SK-N-SH (cell line): ENCODE data around the gene SOX18. TPM values are rescaled to one million over a fixed set of nuclear protein-coding genes. Genes with fewer than 3 reads are reported as not detected.

Source experiments
- CTCF ChIA-PET: fragments of 300-600, 350-600 bp; formaldehyde crosslinking; extraction: SDS; loops from one replicate; lab custom pipeline; 2021; lab: Yijun Ruan, JAX
- POLR2A ChIA-PET: fragments of 350-600 bp; sonication (Branson Sonifier 250); formaldehyde crosslinking; extraction: SDS; loops from one replicate; lab custom pipeline; 2020; ENCODE audit warnings: antibody characterized with exemption, inconsistent platforms; lab: Yijun Ruan, JAX
- DNase-seq: peaks from one replicate; pipeline ENCODE4 v3.0.0; 2012
- H2AFZ ChIP-seq: fragments of 200-600 bp; sonication (generic); 2 replicates; pipeline ENCODE4 v1.8.1; 2016; ENCODE audit warnings: antibody characterized with exemption, mild to moderate bottlenecking, low read depth
- H3F3A ChIP-seq: fragments of 200-600 bp; sonication (generic); replicated peaks from 2 replicates; pipeline ENCODE3; 2016; ENCODE audit warnings: antibody characterized with exemption, mild to moderate bottlenecking; ENCODE audit not compliant: insufficient read depth
- H3K27ac ChIP-seq, 2 experiments: fragments of 200-500 bp in 1 of 2; fragments of 200-600 bp in 1 of 2; sonication (Bioruptor generic) in 1 of 2; sonication (generic), shearing (Covaris generic) in 1 of 2; 2 replicates each; pipeline versions ENCODE4 v1.5.1 to v1.6.1; 2014 to 2016; ENCODE audit warnings: low read depth in 2 of 2, inconsistent platforms in 1 of 2, low read length in 1 of 2, mild to moderate bottlenecking in 1 of 2, mixed read lengths in 1 of 2
- H3K27me3 ChIP-seq: fragments of 200-600 bp; sonication (generic), shearing (Covaris generic); 2 replicates; pipeline ENCODE4 v1.6.1; 2016; ENCODE audit warnings: mixed run types; ENCODE audit not compliant: insufficient read depth
- H3K36me3 ChIP-seq, 2 experiments: fragments of 200-500 bp in 1 of 2; fragments of 200-600 bp in 1 of 2; sonication (Bioruptor generic) in 1 of 2; sonication (generic) in 1 of 2; replicated peaks in 1 of 2; 2 replicates each; pipeline versions ENCODE3 to v1.5.1; 2014 to 2016; ENCODE audit warnings: low read length in 1 of 2, mild to moderate bottlenecking in 1 of 2; ENCODE audit not compliant: insufficient read depth in 2 of 2, control insufficient read depth in 1 of 2
- H3K4me1 ChIP-seq, 2 experiments: fragments of 200-500 bp in 1 of 2; fragments of 200-600 bp in 1 of 2; sonication (Bioruptor generic) in 1 of 2; sonication (generic), shearing (Covaris generic) in 1 of 2; 2 replicates each; pipeline versions ENCODE4 v1.5.1 to v1.6.1; 2014 to 2016; ENCODE audit warnings: low read depth in 1 of 2, low read length in 1 of 2, mixed run types in 1 of 2; ENCODE audit not compliant: insufficient read depth in 2 of 2, control insufficient read depth in 1 of 2
- H3K4me2 ChIP-seq: fragments of 200-600 bp; sonication (generic), shearing (Covaris generic); 2 replicates; pipeline ENCODE4 v1.6.1; 2017; ENCODE audit warnings: mixed run types
- H3K4me3 ChIP-seq, 2 experiments: fragments of 200-500 bp in 1 of 2; fragments of 200-600 bp in 1 of 2; sonication (Bioruptor generic) in 1 of 2; sonication (generic), shearing (Covaris generic) in 1 of 2; 2 replicates each; pipeline versions ENCODE4 v1.5.1 to v1.8.1; 2014 to 2016; ENCODE audit warnings: low read depth in 2 of 2, inconsistent platforms in 1 of 2, low read length in 1 of 2, mild to moderate bottlenecking in 1 of 2, mixed read lengths in 1 of 2, moderate library complexity in 1 of 2
- H3K79me2 ChIP-seq: fragments of 200-600 bp; sonication (generic); 2 replicates; pipeline ENCODE4 v1.8.1; 2017; ENCODE audit warnings: mild to moderate bottlenecking; ENCODE audit not compliant: insufficient read depth
- H3K9ac ChIP-seq: fragments of 200-600 bp; sonication (generic); 2 replicates; pipeline ENCODE4 v1.6.1; 2017; ENCODE audit warnings: mixed run types
- H3K9me2 ChIP-seq: fragments of 200-600 bp; sonication (generic); 2 replicates; pipeline ENCODE4 v1.6.1; 2017; ENCODE audit warnings: mixed run types
- H3K9me3 ChIP-seq: fragments of 200-600 bp; sonication (generic); 2 replicates; pipeline ENCODE4 v1.6.1; 2017; ENCODE audit warnings: mixed run types, mild to moderate bottlenecking, moderate library complexity
- H4K20me1 ChIP-seq: fragments of 200-600 bp; sonication (generic); 2 replicates; pipeline ENCODE4 v1.6.1; 2017; ENCODE audit warnings: mild to moderate bottlenecking, mixed run types; ENCODE audit not compliant: insufficient read depth
- FOSL2 ChIP-seq: IDR thresholded peaks from 2 replicates; pipeline ENCODE4 v1.4.0; 2012; ENCODE audit warnings: low read depth, mild to moderate bottlenecking, moderate library complexity, borderline replicate concordance
- RAD21 ChIP-seq: IDR thresholded peaks from 2 replicates; pipeline ENCODE4 v1.6.1; 2012; ENCODE audit warnings: mild to moderate bottlenecking, low read length
- RCOR1 ChIP-seq: fragments of 150-350 bp; IDR thresholded peaks from 2 replicates; pipeline ENCODE4 v1.6.1; 2017; ENCODE audit warnings: antibody characterized with exemption, low read length
- TAF1 ChIP-seq: IDR thresholded peaks from 2 replicates; pipeline ENCODE4 v1.6.1; 2012; ENCODE audit warnings: low read depth, mild to moderate bottlenecking, low read length, moderate library complexity, borderline replicate concordance
- WGBS: methylation state at CpG from one replicate; pipeline ENCODE4 v1.1.6; 2017; ENCODE audit warnings: low lambda C conversion rate; 5-methylcytosine and 5-hydroxymethylcytosine counted together
- polyA plus RNA-seq, 3 experiments: library from polyadenylated mRNA; depleted of rRNA; stranded (reverse); fragments of >200 nt; gene quantifications; 2 replicates each; pipeline ENCODE4 v1.2.3, GENCODE V29; 2012
- TF ChIP-seq, protein P1 (sequence below): fragments of 200-600 bp; sonication (generic); IDR thresholded peaks from 2 replicates; pipeline ENCODE4 v1.6.1; 2017; ENCODE audit warnings: antibody characterized with exemption, mild to moderate bottlenecking, moderate library complexity
- TF ChIP-seq, protein P2 (sequence below): fragments of 150-350 bp; IDR thresholded peaks from 2 replicates; pipeline ENCODE4 v1.6.1; 2017; ENCODE audit warnings: antibody characterized with exemption, low read length, low read depth, borderline replicate concordance
- TF ChIP-seq, protein P3 (sequence below): IDR thresholded peaks from 2 replicates; pipeline ENCODE4 v1.4.0; 2012; ENCODE audit warnings: low read depth, borderline replicate concordance
- TF ChIP-seq, protein P4 (sequence below): IDR thresholded peaks from 2 replicates; pipeline ENCODE4 v1.4.0; 2012; ENCODE audit warnings: low read depth
- TF ChIP-seq, protein P5 (sequence below): IDR thresholded peaks from 2 replicates; pipeline ENCODE4 v1.6.1; 2012; ENCODE audit warnings: mild to moderate bottlenecking, low read depth, low read length, moderate library complexity
- TF ChIP-seq, protein P6 (sequence below): IDR thresholded peaks from 2 replicates; pipeline ENCODE4; 2012

The SOX18 gene
- polyA plus RNA-seq, 1 of the 3 experiments (the other 2 are of a cell fraction) = not detected

DNA sequence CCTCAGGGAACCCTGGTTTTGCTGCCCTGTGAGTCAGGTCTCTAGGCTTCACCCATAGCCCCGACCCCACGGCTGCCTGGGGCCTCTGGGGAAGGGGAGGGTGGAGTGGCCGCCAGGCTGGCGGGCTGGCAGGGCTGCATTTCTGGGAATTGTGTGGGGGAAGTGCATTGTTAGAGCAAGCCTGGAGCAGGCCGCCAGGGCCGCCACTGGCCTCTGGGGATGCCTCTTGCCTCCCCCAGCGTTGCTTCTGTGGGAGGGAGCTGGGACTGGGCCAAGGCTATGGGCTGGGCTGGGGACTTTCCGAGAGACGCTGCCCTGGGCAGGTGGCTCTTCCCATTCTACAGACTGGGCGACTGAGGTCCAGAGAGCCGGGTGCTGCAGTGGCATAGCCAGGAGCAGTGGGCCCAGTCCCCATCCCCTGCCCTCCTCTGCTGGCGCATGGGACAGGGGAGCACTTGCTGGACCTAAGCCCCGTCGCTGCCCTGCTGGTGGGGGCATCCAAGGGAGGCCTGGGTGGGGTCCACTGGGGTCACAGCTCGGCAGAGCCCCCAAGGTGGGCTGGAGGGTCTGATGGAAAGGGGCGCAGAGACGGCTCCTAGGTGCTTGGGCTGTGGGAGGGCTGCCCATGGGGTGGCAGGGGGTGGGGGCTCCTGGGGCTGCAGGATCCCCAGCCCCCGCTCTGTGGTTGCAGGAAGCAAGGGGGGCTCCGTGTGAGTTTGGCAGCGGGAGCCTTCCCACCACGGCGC, 6.6 kb upstream of the SOX18 start:
- Histone ChIP-seq H3K79me2 (no peaks in the 10 kb centered on the region), H3K4me1 (peaks cover 0 to 10% of the 10 kb centered on the region in 2 experiments; a peak in 1 of 4 replicates), H3K9me3 (no peaks in the 10 kb centered on the region), H3K9ac (no peak overlapping the region), H3F3A (no peaks in the 10 kb centered on the region), H3K27ac (no peak overlapping the region), H3K4me3 (no peak overlapping the region), H3K36me3 (no peaks in the 10 kb centered on the region), H3K9me2 (no peaks in the 10 kb centered on the region), H3K4me2 (no peak overlapping the region), H3K27me3 (no peaks in the 10 kb centered on the region), H2AFZ (no peak overlapping the region), H4K20me1 (no peaks in the 10 kb centered on the region)
- CTCF ChIA-PET = interaction anchor here (7.8 kb wide), 1 partner anchor 18 kb away, joined by 85 read pairs; no protein-coding TSS in a partner anchor
- POLR2A ChIA-PET = interaction anchor here (1.4 kb wide), 1 partner anchor 23 kb away, joined by 3 read pairs; the partner anchor contains the start of gene RGS19
- peak; percentile 57 for DNase-seq
- TF ChIP-seq TAF1 (no peak), FOSL2 (no peak), RCOR1 (no peak), RAD21 (no peak)
- TF ChIP-seq, protein P1, sequence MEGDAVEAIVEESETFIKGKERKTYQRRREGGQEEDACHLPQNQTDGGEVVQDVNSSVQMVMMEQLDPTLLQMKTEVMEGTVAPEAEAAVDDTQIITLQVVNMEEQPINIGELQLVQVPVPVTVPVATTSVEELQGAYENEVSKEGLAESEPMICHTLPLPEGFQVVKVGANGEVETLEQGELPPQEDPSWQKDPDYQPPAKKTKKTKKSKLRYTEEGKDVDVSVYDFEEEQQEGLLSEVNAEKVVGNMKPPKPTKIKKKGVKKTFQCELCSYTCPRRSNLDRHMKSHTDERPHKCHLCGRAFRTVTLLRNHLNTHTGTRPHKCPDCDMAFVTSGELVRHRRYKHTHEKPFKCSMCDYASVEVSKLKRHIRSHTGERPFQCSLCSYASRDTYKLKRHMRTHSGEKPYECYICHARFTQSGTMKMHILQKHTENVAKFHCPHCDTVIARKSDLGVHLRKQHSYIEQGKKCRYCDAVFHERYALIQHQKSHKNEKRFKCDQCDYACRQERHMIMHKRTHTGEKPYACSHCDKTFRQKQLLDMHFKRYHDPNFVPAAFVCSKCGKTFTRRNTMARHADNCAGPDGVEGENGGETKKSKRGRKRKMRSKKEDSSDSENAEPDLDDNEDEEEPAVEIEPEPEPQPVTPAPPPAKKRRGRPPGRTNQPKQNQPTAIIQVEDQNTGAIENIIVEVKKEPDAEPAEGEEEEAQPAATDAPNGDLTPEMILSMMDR = no peak
- TF ChIP-seq, protein P2, sequence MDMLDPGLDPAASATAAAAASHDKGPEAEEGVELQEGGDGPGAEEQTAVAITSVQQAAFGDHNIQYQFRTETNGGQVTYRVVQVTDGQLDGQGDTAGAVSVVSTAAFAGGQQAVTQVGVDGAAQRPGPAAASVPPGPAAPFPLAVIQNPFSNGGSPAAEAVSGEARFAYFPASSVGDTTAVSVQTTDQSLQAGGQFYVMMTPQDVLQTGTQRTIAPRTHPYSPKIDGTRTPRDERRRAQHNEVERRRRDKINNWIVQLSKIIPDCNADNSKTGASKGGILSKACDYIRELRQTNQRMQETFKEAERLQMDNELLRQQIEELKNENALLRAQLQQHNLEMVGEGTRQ = no peak
- TF ChIP-seq, protein P3, sequence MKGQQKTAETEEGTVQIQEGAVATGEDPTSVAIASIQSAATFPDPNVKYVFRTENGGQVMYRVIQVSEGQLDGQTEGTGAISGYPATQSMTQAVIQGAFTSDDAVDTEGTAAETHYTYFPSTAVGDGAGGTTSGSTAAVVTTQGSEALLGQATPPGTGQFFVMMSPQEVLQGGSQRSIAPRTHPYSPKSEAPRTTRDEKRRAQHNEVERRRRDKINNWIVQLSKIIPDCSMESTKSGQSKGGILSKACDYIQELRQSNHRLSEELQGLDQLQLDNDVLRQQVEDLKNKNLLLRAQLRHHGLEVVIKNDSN = no peak
- TF ChIP-seq, protein P4, sequence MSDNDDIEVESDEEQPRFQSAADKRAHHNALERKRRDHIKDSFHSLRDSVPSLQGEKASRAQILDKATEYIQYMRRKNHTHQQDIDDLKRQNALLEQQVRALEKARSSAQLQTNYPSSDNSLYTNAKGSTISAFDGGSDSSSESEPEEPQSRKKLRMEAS = no peak
- TF ChIP-seq, protein P5, sequence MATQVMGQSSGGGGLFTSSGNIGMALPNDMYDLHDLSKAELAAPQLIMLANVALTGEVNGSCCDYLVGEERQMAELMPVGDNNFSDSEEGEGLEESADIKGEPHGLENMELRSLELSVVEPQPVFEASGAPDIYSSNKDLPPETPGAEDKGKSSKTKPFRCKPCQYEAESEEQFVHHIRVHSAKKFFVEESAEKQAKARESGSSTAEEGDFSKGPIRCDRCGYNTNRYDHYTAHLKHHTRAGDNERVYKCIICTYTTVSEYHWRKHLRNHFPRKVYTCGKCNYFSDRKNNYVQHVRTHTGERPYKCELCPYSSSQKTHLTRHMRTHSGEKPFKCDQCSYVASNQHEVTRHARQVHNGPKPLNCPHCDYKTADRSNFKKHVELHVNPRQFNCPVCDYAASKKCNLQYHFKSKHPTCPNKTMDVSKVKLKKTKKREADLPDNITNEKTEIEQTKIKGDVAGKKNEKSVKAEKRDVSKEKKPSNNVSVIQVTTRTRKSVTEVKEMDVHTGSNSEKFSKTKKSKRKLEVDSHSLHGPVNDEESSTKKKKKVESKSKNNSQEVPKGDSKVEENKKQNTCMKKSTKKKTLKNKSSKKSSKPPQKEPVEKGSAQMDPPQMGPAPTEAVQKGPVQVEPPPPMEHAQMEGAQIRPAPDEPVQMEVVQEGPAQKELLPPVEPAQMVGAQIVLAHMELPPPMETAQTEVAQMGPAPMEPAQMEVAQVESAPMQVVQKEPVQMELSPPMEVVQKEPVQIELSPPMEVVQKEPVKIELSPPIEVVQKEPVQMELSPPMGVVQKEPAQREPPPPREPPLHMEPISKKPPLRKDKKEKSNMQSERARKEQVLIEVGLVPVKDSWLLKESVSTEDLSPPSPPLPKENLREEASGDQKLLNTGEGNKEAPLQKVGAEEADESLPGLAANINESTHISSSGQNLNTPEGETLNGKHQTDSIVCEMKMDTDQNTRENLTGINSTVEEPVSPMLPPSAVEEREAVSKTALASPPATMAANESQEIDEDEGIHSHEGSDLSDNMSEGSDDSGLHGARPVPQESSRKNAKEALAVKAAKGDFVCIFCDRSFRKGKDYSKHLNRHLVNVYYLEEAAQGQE = no peak
- TF ChIP-seq, protein P6, sequence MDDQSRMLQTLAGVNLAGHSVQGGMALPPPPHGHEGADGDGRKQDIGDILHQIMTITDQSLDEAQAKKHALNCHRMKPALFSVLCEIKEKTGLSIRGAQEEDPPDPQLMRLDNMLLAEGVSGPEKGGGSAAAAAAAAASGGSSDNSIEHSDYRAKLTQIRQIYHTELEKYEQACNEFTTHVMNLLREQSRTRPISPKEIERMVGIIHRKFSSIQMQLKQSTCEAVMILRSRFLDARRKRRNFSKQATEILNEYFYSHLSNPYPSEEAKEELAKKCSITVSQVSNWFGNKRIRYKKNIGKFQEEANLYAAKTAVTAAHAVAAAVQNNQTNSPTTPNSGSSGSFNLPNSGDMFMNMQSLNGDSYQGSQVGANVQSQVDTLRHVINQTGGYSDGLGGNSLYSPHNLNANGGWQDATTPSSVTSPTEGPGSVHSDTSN = no peak
- WGBS = 74% methylated on average over 11 of the region's 22 CpGs
